Stimulated activated CD8-positive, alpha-beta memory T cell treated with anti-CD3 and anti-CD28 coated beads, Interleukin-15, amount 100 ng/mL, for 4 hours (primary cell): ENCODE data around the gene TLN1.

Experiments
- DNase-seq, 2 donors: peaks; one replicate each; pipeline ENCODE4 v3.0.0-alpha.2; 2020; ENCODE audit warnings: low read depth in 2 of 2

TLN1 gene

GRCh38 chr9:35728041-35728971, 3.7 kb downstream of the TLN1 start:
- DNase-seq = peak in 1 of 2 donors; percentile 23

- DNase-seq = no peak
Observed at GRCh38 chr9:35727676-35728040, 4.3 kb downstream of the TLN1 start.

GRCh38 chr9:35726931-35727330, 5.1 kb downstream of the TLN1 start:
- no peak for DNase-seq

GRCh38 chr9:35725362-35725761, 6.6 kb downstream of the TLN1 start:
- DNase-seq = no peak

- DNase-seq = no peak
Observed at GRCh38 chr9:35723908-35724307, 8.1 kb downstream of the TLN1 start.

GRCh38 chr9:35723426-35723825, 8.6 kb downstream of the TLN1 start:
- no peak for DNase-seq

- no peak for DNase-seq
Observed at GRCh38 chr9:35719546-35719945, 12.4 kb downstream of the TLN1 start.

GRCh38 chr9:35718721-35719511, 13.1 kb downstream of the TLN1 start:
- DNase-seq = no peak

GRCh38 chr9:35717132-35717870, 14.7 kb downstream of the TLN1 start:
- DNase-seq = no peak

- no peak for DNase-seq
Observed at GRCh38 chr9:35716230-35716629, 15.8 kb downstream of the TLN1 start.

- DNase-seq = no peak
Observed at GRCh38 chr9:35714579-35715252, 17.3 kb downstream of the TLN1 start.

- DNase-seq = no peak
Observed at GRCh38 chr9:35714123-35714522, 17.9 kb downstream of the TLN1 start.

- DNase-seq = no peak
Observed at GRCh38 chr9:35713578-35713977, 18.4 kb downstream of the TLN1 start.

- no peak for DNase-seq
Observed at GRCh38 chr9:35712762-35713400, 19.1 kb downstream of the TLN1 start.

- no peak for DNase-seq
Observed at GRCh38 chr9:35711501-35712428, 20.2 kb downstream of the TLN1 start.

- no peak for DNase-seq
Observed at GRCh38 chr9:35710818-35711500, 21.0 kb downstream of the TLN1 start.

GRCh38 chr9:35708146-35708545, 23.8 kb downstream of the TLN1 start:
- DNase-seq = no peak

GRCh38 chr9:35706951-35707350, 25.0 kb downstream of the TLN1 start:
- no peak for DNase-seq

GRCh38 chr9:35705836-35706430, 26.1 kb downstream of the TLN1 start:
- DNase-seq = no peak
